ENCODE results near the gene BDH1. TPM values are rescaled to one million over a fixed set of nuclear protein-coding genes. Genes with fewer than 3 reads are reported as not detected.
A peak's percentile ranks its signal among the peaks of the same experiment; 100 is the strongest.

The BDH1 gene
- total and polyA plus RNA-seq, 5 experiments from 2014 or later, result 19.1 to 79.0 (median 30.9) TPM

DNA sequence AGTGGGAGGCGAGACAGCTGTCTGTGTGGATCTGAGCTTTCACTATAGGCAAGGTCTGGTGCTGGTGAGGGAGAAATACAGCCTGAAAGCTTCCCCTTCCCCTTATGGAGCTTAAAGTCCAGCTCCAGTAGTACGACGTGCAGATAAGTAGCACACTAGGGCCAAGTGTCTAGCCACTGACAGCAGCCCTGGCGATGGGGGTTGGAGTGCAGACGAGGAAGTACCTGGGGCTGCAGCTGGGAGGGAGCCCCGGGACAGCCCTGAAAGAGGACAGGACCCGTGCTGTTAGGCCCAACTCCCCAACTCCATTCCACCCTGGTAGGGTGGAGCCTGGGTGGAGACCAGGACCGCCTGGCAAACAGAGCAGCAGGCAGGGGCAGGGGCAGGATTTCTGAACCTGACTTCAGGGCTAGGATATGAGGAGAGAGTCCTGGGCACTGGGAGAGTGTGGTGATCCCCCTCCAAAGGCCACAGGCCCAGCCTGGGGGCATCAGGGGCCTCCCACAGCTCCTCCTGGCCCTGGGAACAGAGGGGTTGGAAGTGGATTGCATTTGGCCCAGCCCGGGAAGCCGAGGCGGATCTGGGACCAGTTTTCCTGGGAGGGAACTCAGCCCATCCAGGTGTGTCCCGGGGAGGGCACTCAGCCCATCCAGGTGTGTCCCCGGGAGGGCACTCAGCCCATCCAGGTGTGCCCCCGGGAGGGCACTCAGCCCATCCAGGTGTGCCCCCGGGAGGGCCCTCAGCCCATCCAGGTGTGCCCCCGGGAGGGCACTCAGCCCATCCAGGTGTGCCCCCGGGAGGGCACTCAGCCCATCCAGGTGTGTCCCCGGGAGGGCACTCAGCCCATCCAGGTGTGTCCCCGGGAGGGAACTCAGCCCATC is 42.8 kb downstream of the BDH1 start:
- Mint-ChIP-seq H3K4me1 (peaks cover 11 to 22% (median 18%) of the 10 kb centered on the region in 4 donors), H3K9me3 (peaks cover 0 to 10% (median 0%) of the 10 kb centered on the region in 9 donors), H3K27ac (no peak overlapping the region), H3K27me3 (no peaks in the 10 kb centered on the region), H3K4me3 (no peak overlapping the region), H3K36me3 (peaks cover 5 to 45% (median 21%) of the 10 kb centered on the region in 3 donors)
- POLR2A ChIA-PET, result no interaction called here
- ATAC-seq (no peak), DNase-seq (no peak)

GRCh38 chr3:197511853-197512635 is 43.7 kb downstream of the BDH1 start:
- Mint-ChIP-seq H3K9me3 (peaks cover 0 to 7% (median 0%) of the 10 kb centered on the region in 9 donors), H3K27ac (peak overlapping the region in 3 of 10 donors; percentile 15 to 73 (median 45)), H3K4me1 (peaks cover 13 to 22% (median 17%) of the 10 kb centered on the region in 4 donors), H3K4me3 (peak overlapping the region in 1 of 10 donors; percentile 56), H3K36me3 (peaks cover 5 to 44% (median 21%) of the 10 kb centered on the region in 3 donors), H3K27me3 (no peaks in the 10 kb centered on the region)
- POLR2A ChIA-PET, result no interaction called here
- ATAC-seq, result no peak
- DNase-seq, result no peak

GRCh38 chr3:197511130-197511529 is 44.6 kb downstream of the BDH1 start:
- Mint-ChIP-seq H3K9me3 (peaks cover 0 to 4% (median 0%) of the 10 kb centered on the region in 9 donors), H3K4me3 (no peak overlapping the region), H3K4me1 (peaks cover 7 to 12% (median 8%) of the 10 kb centered on the region in 4 donors), H3K36me3 (peaks cover 4 to 41% (median 18%) of the 10 kb centered on the region in 3 donors), H3K27ac (no peak overlapping the region), H3K27me3 (no peaks in the 10 kb centered on the region)
- POLR2A ChIA-PET, result no interaction called here
- ATAC-seq (no peak), DNase-seq (no peak)

DNA sequence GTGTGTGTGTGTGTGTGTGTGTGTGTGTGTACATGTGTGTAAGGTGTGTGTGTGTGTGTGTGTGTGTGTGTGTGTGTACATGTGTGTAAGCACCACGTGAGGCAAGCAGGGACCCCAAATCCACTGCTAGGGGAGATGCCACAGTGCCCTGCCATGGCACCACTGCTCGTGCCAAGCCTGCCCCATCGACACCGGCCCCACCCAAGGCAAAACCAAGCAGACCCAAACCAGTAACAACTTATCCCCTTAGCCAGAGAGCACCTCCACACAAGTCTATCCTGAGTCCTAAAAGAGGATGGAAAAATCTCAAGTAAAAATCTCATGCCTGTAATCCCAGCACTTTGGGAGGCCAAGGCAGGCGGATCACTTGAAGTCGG is 45.1 kb downstream of the BDH1 start:
- Mint-ChIP-seq H3K27me3 (no peaks in the 10 kb centered on the region), H3K4me3 (peak overlapping the region in 1 of 10 donors; percentile 85), H3K4me1 (peaks cover 7 to 9% (median 7%) of the 10 kb centered on the region in 4 donors), H3K9me3 (peaks cover 0 to under 1% (median 0%) of the 10 kb centered on the region in 9 donors), H3K36me3 (peaks cover 0 to 36% (median 18%) of the 10 kb centered on the region in 3 donors), H3K27ac (peak overlapping the region in 1 of 10 donors; percentile 27)
- no peak for ATAC-seq
- DNase-seq, result no peak
- POLR2A ChIA-PET, result no interaction called here

GRCh38 chr3:197508924-197509775 is 46.6 kb downstream of the BDH1 start:
- Mint-ChIP-seq H3K4me3 (peak overlapping the region in 8 of 10 donors; percentile 19 to 76 (median 63)), H3K4me1 (peaks cover 4 to 7% (median 6%) of the 10 kb centered on the region in 4 donors)
- no peak for ATAC-seq

DNA sequence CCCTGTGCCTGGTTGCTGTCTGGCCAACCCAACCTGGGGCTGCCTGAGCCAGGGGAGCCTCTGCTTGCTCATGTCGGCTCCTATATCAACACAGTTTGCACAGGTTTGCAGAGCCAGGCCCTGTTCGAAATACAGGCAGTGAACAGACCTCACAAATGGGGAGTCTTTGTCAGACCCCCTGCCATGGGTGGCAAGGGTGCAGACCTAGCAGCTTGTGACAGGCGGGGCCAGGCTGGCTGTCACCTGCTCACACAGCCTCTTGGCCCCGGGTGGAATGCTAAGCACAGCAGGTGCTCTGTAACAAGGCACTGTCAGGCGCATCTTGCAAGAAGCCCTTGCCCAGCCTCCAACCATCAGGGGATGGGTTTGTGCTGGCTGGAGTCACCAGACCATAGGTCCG is 47.3 kb downstream of the BDH1 start:
- Mint-ChIP-seq H3K4me1 (peaks cover 4 to 7% (median 6%) of the 10 kb centered on the region in 4 donors), H3K27me3 (no peaks in the 10 kb centered on the region), H3K9me3 (no peaks in the 10 kb centered on the region), H3K4me3 (no peak overlapping the region), H3K36me3 (peaks cover 0 to 16% (median 11%) of the 10 kb centered on the region in 3 donors), H3K27ac (peak overlapping the region in 1 of 10 donors; percentile 33)
- POLR2A ChIA-PET, result no interaction called here
- DNase-seq (no peak), ATAC-seq (no peak)

More at GRCh38 chr3:197508924-197509775, 46.6 kb downstream of the BDH1 start:
- peaks cover 0 to 22% (median 14%) of the 10 kb centered on the region in 3 donors for H3K36me3 Mint-ChIP-seq
- no peaks in the 10 kb centered on the region for H3K27me3 Mint-ChIP-seq
- H3K27ac Mint-ChIP-seq, result peak overlapping the region in 2 of 10 donors; percentile 75
- no peak for DNase-seq
- H3K9me3 Mint-ChIP-seq, result no peaks in the 10 kb centered on the region
- POLR2A ChIA-PET, result no interaction called here

GRCh38 chr3:197508051-197508451 is 47.7 kb downstream of the BDH1 start:
- DNase-seq, result peak in 1 of 10 donors; percentile 53
- Mint-ChIP-seq H3K4me3 (no peak overlapping the region), H3K27ac (peak overlapping the region in 1 of 10 donors; percentile 33), H3K4me1 (peaks cover 4 to 7% (median 6%) of the 10 kb centered on the region in 4 donors), H3K36me3 (peaks cover 0 to 16% (median 11%) of the 10 kb centered on the region in 3 donors), H3K9me3 (no peaks in the 10 kb centered on the region), H3K27me3 (no peaks in the 10 kb centered on the region)
- POLR2A ChIA-PET, result no interaction called here
- ATAC-seq, result no peak

- DNase-seq (no peak), ATAC-seq (no peak)
- Mint-ChIP-seq H3K9me3 (no peaks in the 10 kb centered on the region), H3K4me3 (no peak overlapping the region), H3K36me3 (peaks cover 0 to 11% (median 11%) of the 10 kb centered on the region in 3 donors), H3K27me3 (no peaks in the 10 kb centered on the region), H3K4me1 (peaks cover 4 to 7% (median 6%) of the 10 kb centered on the region in 4 donors), H3K27ac (no peak overlapping the region)
- POLR2A ChIA-PET, result no interaction called here
Measured at GRCh38 chr3:197507541-197507940, 48.2 kb downstream of the BDH1 start.

DNA sequence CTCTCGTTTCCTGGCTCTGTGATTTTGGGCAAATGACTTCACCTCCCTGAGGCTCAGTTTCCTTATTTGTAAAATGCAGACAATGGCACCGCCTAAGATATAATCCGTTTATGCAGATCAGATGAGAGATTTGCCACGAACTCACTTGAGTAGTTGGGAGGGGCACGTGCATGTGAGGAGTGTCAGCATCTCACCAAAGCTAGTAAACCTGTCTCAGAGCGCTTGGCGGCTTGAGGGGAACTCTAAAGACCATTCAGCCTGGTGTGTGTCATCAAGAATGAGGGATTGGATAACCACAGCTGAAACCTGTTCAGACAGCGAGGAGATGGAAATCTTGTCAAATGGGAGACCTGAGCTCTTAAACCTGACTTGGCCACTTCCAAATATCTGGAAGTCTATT is 48.7 kb downstream of the BDH1 start:
- H3K27me3 Mint-ChIP-seq, result no peaks in the 10 kb centered on the region
- H3K4me3 Mint-ChIP-seq, result no peak overlapping the region
- POLR2A ChIA-PET, result no interaction called here
- peaks cover 4 to 7% (median 6%) of the 10 kb centered on the region in 4 donors for H3K4me1 Mint-ChIP-seq
- H3K27ac Mint-ChIP-seq, result no peak overlapping the region
- DNase-seq (peak in 1 of 10 donors; percentile 19), ATAC-seq (no peak)
- H3K9me3 Mint-ChIP-seq, result no peaks in the 10 kb centered on the region
- H3K36me3 Mint-ChIP-seq, result peaks cover 0 to 7% (median 6%) of the 10 kb centered on the region in 3 donors

DNA sequence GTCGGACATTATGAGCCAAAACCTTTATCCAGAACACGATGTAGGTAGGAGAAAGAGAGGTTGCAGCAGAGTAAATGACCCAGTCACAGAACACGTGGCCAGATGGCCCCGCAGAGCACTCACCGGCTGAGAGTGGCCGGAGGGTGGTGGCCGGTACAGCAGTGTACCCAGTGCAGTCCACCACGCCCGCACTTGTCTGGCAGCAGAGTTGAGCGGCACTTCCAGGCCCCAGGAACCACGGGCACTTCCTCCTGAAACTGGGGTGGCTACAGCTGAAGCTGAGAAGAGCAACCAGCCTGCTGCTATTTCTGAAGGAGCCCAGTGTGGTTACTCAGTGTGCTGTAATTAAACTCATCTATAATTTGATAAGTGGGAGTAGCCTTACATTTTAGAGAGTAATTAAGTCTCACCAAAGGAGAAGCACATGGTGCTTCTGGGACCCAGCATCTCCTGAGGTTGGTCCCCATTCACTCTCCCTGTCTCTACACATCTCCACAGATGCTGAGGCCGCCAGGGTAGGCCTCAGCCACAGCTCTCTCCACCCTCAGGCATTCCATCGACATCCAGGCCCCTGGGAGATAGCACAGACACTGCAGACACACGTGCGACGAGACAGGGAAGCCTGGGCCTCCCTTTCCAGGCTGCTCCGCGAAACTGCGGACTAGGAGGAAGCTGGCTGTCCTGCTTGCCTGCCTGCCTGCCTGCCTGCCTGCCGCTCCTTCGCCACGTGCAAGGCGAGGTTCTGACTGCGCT is 49.8 kb downstream of the BDH1 start:
- ATAC-seq, result no peak
- H3K36me3 Mint-ChIP-seq, result no peaks in the 10 kb centered on the region
- peaks cover 4 to 7% (median 6%) of the 10 kb centered on the region in 4 donors for H3K4me1 Mint-ChIP-seq
- DNase-seq, result peak in 1 of 10 donors; percentile 11
- H3K4me3 Mint-ChIP-seq, result no peak overlapping the region
- POLR2A ChIA-PET, result no interaction called here
- no peaks in the 10 kb centered on the region for H3K9me3 Mint-ChIP-seq
- no peaks in the 10 kb centered on the region for H3K27me3 Mint-ChIP-seq
- H3K27ac Mint-ChIP-seq, result peak overlapping the region in 1 of 10 donors; percentile 12

- Mint-ChIP-seq H3K27me3 (peaks cover 0 to 2% (median 0%) of the 10 kb centered on the region in 5 donors), H3K27ac (no peak overlapping the region), H3K4me3 (no peak overlapping the region), H3K4me1 (peaks cover 0 to 3% (median 2%) of the 10 kb centered on the region in 4 donors), H3K9me3 (no peaks in the 10 kb centered on the region), H3K36me3 (no peaks in the 10 kb centered on the region)
- POLR2A ChIA-PET, result no interaction called here
- DNase-seq, result no peak
- no peak for ATAC-seq
Measured at GRCh38 chr3:197504641-197505121, 51.1 kb downstream of the BDH1 start.
